HG03378 (cell line): ENCODE data around the gene NR0B2.

ENCODE experiments used
- ATAC-seq: cut with Tn5 transposase; IDR thresholded peaks from one replicate; pipeline ENCODE4 v1.9.1; 2021; ENCODE audit warnings: mild to moderate bottlenecking, moderate library complexity; ENCODE audit not compliant: unreplicated experiment

The NR0B2 gene

DNA sequence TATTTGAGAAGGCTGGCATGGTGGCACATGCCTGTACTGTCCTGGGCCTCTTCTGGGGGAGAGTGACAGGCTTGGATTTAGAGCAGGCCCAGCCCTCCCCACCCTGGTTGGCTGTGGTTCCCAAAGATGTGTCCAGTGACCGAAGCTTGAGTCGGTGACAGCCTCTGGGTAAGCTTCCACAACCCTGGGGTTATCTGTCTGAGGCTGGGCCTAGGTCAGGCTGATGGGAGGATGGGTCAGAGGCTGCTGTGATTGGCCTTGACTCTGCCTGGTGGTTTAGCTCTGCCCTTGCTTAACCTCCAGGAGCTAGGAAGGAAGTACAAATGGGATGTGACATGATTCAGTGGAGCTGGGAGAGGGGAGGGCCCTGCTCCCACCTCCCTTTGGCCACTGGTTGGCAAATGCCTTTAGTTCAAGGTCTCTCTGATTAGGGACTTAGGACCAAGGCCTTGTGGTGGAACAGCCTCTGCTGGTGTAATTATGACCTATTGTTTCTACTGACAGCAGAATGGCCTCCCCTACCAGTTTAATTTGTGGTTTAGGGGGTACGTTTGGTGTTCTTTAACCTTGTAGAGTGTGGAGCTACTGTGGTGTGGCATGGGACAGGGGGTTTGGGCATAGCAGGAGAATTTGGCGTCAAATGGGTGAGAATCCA, 24.4 kb upstream of the NR0B2 start:
- no peak for ATAC-seq

DNA sequence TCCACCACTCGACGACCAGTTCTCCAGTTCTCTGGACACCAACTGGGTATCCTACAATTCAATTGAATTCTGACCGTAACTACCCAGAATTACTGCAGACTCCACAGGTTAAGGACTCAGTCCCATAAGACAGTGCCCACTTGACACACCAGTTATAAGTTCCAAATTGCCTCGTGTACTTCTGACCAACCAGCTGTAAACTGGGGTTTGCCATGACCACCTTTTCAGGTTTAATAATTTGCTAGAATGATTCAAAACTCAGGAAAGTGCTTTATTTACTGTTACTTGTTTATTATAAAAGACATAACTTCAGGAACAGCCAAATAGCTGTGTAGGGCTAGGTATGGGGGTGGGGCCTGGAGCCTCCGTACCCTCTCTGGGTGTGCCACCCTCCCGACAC, 23.0 kb upstream of the NR0B2 start:
- no peak for ATAC-seq

DNA sequence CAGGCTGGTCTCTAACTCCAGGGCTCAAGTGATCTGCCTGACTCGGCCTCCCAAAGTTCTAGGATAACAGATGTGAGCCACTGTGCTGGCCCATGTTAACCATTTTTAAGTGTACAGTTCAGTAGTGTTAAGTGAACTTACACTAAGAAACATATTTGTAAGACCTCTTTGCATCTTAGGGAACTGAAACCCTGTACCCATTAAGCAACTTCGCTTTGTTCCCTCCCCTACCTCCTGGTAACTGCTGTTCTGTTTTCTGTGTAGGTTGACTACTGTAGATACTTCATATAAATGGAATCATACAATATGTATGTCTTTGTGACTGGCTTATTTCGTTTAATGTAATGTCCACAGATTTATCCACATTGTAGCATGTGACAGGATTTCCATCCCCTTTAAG, 18.8 kb upstream of the NR0B2 start:
- no peak for ATAC-seq

DNA sequence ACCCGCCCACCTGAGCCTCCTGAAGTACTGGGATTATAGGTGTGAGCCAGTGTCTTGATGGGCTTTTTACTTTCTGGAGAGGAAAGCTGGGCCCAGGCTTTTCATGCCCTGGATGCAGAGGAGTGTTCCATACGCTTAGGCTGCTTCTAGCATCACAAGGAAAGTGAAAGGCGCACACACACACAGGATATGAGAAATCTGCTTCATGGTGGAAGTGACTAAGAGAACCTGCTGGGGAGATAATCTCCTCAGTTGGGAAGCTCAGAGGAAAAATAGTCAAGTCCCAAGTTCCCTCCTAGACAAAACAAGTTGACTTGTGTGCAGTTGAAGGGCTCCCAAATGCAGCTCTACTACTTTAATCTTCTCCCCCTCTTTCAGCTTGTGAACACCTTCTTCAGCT, 9.9 kb upstream of the NR0B2 start:
- ATAC-seq, result no peak

DNA sequence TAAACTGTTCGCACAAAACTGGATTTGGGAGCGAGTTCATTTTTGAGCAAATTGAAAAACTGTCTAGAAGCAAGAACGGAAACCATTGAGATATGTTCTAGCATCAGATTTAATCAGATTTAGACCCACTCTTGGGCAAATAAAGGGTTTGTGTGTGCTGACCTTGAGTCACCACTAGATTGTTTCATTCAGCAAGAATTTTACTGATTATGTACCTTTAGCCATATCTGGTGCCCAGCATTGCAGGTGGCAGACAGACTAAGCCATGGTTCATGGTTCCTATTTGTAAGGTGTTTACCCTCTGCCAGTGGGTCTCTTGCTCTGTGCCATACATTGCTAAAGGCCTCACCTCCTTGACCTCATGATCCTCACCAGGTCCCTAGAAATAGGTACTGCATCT, 9.1 kb upstream of the NR0B2 start:
- no peak for ATAC-seq

DNA sequence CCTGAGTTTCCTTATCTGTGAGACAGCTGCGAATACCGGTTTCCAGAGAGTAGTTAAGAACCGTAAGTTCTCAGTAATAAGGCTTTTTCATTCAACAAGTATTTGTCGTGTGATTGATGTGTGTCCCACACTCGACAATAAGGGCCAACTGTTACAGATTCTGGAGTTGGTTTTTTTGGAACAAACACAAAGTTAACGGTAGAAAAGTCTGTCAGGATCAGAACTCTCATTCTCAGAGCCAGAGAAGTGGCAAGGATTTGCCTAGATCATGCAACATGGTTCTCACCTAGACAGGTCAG, 8.6 kb upstream of the NR0B2 start:
- no peak for ATAC-seq

DNA sequence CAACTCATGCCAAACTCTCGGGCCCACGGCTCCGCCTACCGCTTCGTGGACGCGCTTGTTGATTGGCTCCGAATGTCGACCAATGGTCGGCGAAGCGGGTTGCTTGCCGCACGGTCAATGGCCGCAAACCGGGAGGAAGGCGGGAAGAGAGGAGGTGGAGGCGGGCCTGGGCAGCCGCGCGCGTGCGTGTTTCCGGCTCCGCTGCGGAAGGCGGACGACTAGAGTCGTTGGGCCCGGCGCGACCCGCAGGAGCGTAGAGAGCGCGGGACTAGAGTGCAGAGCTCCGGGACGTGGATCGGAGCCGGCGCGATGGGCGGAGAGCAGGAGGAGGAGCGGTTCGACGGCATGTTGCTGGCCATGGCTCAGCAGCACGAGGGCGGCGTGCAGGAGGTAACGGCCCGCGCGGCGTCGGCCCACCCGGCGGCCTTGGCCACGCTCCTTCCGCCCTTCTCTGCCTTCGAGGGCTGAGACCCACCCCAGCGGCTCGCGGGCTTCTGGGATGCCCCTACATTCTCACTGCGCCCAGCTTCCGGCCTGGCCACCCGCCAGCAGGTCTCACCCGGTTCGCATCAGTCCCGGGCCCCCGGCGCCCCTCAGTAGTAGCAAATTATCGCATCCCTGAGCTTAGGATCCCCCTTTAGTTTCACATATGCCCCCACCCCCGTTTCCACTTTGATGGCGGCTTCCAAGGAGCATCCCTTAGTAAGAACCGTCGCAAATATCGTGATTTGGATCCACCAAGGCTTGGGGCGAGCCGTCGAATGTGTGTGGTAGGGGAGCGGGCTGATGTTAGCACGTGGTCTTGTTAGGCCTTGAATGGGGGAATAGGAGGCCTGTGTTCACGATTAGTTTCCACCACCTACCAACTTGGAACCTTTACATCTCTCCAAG, 8.0 kb upstream of the NR0B2 start, which contains the start of gene NUDC:
TSS of gene NUDC (plus strand) at position 204 of the 891 bp plus-strand sequence. CDS start at position 310, 106 bp downstream.
- ATAC-seq, result peak; percentile 91

DNA sequence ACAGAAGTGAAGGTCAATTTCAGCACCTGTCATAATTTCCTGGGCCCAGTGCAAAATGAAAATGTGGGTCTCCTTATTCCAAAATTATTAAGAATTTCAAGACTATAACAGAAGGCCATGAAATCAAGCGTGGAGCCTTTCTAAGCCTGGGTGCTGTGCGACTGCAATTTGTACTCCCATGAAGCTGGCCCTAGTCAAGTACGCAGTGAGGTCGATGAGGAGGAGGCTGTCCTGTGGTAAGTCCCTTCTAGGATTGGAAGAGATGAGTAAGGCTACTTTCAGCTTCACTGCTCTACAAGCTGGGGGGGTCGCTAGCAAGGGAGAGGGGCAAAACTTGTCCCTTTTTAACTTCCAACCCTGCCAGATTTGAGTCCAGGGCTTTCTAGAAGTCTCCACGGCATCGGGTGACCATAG, 7.4 kb upstream of the NR0B2 start:
- peak; percentile 15 for ATAC-seq

DNA sequence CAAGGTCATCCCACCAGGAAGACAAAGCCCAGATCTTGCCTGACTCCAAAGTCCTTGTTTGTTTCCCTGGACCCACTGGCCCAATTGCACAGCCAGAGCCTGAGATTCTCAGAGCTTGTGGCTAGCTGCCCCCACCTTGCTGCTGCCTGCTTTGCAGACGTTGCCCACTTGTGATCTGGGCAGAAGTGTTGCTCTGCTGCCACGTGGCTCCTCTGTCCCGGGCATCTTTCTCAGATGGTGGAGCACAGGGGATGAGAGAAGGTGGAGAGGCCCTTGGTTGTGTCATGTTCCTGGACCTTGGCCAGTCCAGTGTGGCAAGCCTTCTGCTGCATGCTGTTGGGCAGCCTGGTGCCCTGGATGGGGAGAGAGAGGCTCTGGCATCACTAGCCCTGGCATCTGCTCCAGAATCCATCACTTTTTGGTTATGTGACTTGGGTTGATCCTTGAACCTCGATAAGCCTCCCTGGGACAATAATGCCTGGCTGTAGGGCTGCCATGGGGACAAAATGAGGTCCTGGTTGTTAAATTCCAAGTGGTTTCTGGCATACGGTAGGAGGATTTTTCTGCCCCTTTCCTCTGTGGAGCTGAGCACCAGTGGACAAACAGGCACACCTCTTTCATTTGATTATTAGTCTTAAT, 1.5 kb upstream of the NR0B2 start:
- ATAC-seq, result no peak

DNA sequence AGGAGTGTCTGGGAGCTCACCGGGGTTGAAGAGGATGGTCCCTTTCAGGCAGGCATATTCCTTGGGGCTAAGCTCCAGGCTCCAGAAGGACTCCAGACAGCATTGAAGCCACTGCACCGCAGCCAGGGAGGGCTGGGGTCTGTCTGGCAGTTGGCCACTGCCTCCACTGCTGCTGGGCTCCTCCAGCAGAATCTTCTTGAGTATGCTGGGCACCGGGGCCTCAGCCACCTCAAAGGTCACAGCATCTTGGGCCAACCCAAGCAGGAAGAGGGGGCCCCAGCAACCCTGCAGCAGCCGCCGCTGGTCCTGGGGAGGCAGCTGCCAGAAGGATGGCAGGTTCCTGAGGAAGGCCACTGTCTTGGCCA, 404 bp downstream of the NR0B2 start:
- no peak for ATAC-seq

DNA sequence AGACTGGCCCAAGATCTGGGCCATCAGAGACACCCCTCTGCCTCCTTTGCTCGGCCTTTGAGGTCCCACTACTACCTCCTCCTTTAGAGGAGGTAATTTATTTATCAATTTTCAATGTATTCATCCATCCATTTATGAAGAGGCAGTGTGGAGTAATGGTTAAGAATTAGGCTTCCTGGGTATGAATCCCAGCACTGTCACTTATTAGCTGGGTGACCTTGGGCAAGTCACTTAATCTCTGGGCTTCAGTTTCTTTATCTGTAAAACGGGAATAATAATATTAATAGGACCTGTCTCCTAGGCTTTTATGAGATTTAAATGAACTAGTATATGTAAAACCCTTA, 1.7 kb downstream of the NR0B2 start:
- no peak for ATAC-seq

DNA sequence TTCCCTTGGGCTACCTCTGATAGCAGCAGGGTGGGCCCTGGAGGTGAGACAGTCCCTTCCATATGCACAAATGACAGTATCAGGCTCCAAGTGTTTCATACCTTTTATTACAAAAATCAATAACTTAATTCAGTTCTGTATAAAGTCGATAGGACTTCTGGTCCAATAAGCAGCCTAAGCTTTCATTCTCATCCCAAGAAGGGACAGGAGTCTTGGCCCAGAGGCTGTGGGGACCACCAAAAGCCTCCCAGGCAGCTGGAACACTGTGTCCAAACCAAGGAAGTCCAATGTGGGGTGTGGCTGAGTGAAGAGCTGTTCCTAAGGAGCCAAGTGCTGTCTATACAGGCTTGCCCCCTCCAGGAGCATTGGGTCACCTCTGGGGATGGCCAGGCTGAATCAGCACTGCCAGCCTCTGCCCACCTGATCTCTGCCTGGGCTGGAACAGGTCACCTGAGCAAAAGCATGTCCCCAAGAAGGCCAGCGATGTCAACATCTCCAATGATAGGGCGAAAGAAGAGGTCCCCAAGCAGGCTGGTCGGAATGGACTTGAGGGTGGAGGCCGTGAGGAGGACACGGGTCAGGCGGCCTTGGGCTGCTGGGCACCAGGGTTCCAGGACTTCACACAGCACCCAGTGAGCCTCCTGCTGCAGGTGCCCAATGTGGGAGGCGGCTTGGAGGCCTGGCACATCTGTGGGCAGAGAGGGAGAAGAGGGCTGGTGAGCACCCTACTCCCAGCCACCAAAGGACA, 2.2 kb downstream of the NR0B2 start:
- ATAC-seq, result no peak

DNA sequence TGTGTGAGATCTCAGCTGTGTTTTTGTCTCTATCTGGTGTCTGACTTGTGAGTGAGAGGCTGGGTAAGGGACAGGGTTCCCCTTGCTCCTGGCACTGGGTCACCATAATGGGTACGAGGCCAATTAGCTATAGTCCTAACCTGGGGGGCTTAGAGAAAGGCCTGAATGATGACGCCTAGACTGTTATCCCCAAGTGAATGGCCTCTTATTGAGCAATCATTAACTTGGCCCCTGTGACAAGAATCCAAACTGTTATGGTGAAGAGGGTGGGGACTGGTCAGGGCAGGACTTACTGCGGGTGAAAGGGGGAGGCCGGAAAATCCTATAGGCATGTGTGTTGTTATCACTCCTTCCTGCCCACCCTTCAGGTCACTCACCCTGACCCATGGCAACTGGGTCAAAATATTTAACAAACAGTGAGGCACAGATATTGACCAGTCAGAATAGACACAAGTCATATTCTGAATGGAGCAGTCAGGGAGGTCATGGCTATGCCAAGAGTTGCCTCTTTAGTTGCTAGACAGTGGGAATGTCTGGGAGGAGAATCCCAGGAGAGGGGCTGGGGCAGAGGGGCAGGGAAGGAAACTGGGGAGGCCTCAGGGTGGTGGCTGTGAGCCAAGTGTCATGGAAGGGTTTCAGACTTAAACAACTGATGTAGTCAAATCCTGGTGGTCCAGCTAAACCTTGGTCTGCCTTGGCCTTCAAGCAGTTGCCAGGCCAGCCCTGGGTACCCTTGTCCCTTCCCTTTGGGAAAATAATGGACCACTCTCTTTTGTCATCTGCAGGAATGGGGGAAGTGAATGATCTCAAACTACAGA, 3.2 kb downstream of the NR0B2 start:
- no peak for ATAC-seq

DNA sequence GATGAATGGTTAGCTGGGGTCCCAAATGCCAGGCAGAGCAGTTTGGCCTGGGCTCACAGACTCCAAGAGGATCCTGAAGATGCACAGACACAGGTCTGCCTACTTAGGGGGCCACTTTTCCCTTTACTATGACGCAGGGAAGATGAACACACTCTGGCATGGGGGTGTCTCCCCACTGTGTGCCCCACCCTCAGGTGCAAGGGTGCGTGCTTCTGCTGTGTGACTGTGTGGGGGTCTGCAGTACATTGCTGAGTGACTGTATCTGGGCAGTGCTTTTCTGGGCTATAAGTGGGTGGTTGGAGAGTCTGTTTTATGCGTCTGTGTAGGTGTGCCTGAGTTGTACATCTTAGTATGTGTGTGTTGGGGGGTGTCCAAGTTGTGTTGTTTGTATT, 3.8 kb downstream of the NR0B2 start:
- ATAC-seq, result no peak

DNA sequence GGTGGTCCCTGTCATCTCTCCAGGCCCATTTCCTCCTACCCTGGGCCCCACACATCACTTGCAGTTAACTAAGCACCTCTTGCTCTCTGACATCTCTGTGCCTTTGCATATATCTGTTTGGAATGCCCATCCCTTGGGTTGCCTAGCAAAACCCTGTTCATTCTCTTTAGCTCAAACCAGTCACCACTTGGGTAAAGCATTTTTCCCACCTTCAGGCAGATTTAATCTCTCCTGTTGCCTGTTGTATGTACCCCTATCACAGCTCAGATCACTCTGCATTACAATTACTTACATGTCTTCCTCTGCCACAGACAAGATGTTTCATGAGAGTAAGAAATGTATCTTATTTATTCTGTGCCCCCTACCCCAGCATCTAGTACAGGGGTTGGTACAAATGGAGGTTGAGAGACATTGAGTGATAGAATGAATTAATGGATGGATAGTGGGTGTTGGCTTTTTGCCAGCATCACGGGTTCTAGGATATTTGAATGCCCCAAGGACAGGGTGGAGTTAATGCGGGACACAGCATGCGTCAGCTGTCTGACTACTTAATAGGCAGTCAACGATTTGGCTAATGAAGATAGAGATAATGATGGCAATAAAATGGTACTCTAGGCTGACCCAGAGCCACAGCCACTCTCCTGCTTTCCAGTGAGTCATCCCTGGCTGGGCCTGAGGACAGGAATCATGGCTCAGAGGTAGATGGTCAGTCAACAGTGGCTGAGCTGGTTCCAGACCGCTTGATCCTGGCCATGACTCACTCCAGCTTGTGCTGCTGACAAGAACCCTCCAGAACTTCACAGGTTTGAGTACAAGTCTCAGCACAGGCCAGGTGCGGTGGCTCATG, 6.5 kb downstream of the NR0B2 start:
- no peak for ATAC-seq

DNA sequence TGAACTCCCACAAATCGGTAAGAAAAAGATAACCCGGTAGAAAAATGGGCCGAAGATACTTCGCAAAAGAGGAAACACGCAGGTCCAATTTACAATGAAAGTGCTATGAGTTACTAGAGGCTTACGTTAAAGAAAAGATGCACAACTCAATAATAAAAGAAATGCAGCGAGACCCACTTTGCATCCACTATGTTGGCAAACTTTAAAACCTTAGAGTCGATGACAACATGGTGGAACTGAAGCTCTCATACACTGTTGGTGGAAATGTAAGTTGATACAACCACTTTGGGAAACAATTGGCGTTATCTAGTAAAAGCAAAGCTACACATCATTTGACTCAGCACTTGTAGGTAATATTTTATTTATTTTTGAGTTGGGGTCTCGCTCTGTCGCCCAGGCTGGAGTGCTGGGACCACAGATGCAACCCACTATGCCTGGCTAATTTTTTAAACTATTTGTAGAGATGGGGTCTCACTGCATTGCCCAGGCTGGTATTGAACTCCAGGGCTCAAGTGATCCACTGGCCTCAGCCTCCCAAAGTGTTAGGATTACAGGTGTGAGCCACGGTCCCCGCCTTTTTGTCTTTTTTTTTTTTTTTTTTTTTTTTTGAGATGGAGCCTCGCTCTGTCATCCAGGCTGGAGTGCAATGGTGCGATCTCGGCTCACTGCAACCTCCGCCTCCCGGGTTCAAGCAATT, 12.8 kb downstream of the NR0B2 start:
- no peak for ATAC-seq

DNA sequence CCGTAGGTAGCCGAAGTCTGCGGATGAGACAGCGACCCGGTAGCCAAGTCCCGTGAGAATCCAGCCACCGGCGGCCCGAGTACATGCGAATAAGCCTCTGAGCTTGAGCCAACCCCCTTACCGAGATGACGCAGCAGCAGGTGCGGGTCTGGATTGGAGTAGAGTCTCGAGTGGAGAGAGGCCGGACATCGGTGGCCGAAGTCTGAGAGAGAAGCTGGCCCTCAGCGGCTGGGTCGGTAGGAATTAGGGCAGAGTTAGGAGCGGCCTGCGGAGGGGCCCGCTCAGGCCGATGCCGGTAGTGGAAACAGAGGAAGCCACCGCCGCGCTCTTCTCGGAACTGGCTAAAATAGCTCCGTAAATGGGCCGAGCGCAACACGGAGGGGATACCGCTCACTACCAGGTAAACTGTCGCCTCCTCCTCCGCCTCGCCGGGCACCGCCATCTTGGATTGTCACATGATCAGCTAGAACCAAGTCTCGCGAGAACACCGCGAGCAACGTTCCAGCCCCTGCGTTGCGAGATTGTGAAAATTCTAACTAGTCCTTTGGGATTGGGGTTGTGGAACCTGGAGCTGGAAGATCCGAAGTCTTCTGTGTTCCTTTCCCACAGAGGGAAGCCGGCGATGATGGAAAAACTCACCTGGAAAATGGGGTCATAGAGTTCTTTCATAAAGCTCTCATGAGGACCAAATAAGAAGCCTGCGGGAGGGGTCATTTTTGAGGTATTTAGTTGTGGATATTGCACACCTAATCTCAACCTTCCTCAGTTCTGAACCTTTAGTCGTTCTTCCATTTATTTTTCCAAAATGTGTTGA, 13.6 kb downstream of the NR0B2 start, which contains the start of gene GPATCH3:
TSS of gene GPATCH3 (minus strand) at position 467 of the 814 bp plus-strand sequence. CDS start at position 442, 25 bp downstream.
- peak; percentile 64 for ATAC-seq

DNA sequence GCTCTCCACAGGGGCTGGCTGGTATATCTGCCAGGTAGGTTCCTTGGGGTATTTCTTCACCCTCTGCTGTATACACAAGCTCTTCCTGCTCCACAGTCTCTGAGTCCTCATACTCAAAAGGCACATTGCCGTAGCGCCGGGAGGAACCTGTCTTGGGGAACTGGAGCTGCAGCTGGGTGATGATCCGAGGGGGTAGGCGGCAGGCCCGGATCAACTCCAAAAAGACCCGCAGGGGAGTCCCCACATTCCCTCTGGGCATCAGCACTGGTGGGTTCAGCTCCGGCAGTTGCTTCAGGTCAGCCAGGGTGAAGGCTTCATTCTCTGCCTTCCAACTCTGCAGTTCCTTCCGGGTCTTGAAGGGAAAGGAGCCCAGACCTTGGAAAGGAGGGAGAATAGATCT, 16.4 kb downstream of the NR0B2 start:
- no peak for ATAC-seq
